ENCODE measurements around the gene ZNF280D. TPM values are rescaled to one million over a fixed set of nuclear protein-coding genes. Genes with fewer than 3 reads are reported as not detected.

The ZNF280D gene
- total RNA-seq, 1 experiment from 2014 or later, result 28.7 TPM

GRCh38 chr15:56667517-56667916, 65.8 kb downstream of the ZNF280D start:
- no peak overlapping the region for H3K4me3 Mint-ChIP-seq (ENCODE audit: unreplicated experiment)
- no TSS peak for BruUV-seq (replicated peaks)

GRCh38 chr15:56660943-56661342, 72.4 kb downstream of the ZNF280D start:
- no peak for DNase-seq
- Mint-ChIP-seq H3K27ac (ENCODE audit: unreplicated experiment) (no peak overlapping the region), H3K4me3 (ENCODE audit: unreplicated experiment) (no peak overlapping the region), H3K27me3 (ENCODE audit: insufficient read depth, unreplicated experiment) (no peaks in the 10 kb centered on the region), H3K36me3 (ENCODE audit: insufficient read depth, unreplicated experiment) (peaks cover 13% of the 10 kb centered on the region), H3K4me1 (ENCODE audit: low read depth, unreplicated experiment) (no peaks in the 10 kb centered on the region), H3K9me3 (ENCODE audit: unreplicated experiment) (no peaks in the 10 kb centered on the region)
- Histone ChIP-seq H3K36me3 (ENCODE audit: control insufficient read depth, insufficient read depth, low read length) (no peaks in the 10 kb centered on the region; the same call in 1 of the 2 replicates), H3K4me1 (no peaks in the 10 kb centered on the region), H3K27me3 (replicated peaks; ENCODE audit: control insufficient read depth, insufficient read depth, low read length) (no peaks in the 10 kb centered on the region), H3K4me3 (ENCODE audit: low read depth, low read length) (no peak overlapping the region), H3K9me3 (no peaks in the 10 kb centered on the region)
- ChIA-PET POLR2A (no interaction called here), CTCF (no interaction called here)
- no TSS peak for BruUV-seq (replicated peaks)
- TF ChIP-seq CTCF (IDR thresholded peaks at IDR 0.05; ENCODE audit: insufficient read depth in 1 of 2, low read depth in 1 of 2, low read length in 1 of 2, severe bottlenecking in 1 of 2, unreplicated experiment in 1 of 2), result no peak
- intact Hi-C loops (cut with micrococcal nuclease; ENCODE audit: unreplicated experiment), result no loop called here

More at GRCh38 chr15:56667517-56667916, 65.8 kb downstream of the ZNF280D start:
- H3K4me1 Mint-ChIP-seq (ENCODE audit: low read depth, unreplicated experiment), result no peaks in the 10 kb centered on the region
- Histone ChIP-seq H3K36me3 (ENCODE audit: control insufficient read depth, insufficient read depth, low read length) (no peaks in the 10 kb centered on the region; the same call in 1 of the 2 replicates), H3K4me3 (ENCODE audit: low read depth, low read length) (no peak overlapping the region), H3K4me1 (no peaks in the 10 kb centered on the region), H3K9me3 (no peaks in the 10 kb centered on the region), H3K27me3 (replicated peaks; ENCODE audit: control insufficient read depth, insufficient read depth, low read length) (no peaks in the 10 kb centered on the region)
- DNase-seq, result no peak
- no peaks in the 10 kb centered on the region for H3K27me3 Mint-ChIP-seq (ENCODE audit: insufficient read depth, unreplicated experiment)
- ChIA-PET POLR2A (no interaction called here), CTCF (no interaction called here)
- intact Hi-C loops (cut with micrococcal nuclease; ENCODE audit: unreplicated experiment), result no loop called here
- no peak overlapping the region for H3K27ac Mint-ChIP-seq (ENCODE audit: unreplicated experiment)
- H3K9me3 Mint-ChIP-seq (ENCODE audit: unreplicated experiment), result no peaks in the 10 kb centered on the region
- no peak for TF ChIP-seq CTCF (IDR thresholded peaks at IDR 0.05; ENCODE audit: insufficient read depth in 1 of 2, low read depth in 1 of 2, low read length in 1 of 2, severe bottlenecking in 1 of 2, unreplicated experiment in 1 of 2)
- H3K36me3 Mint-ChIP-seq (ENCODE audit: insufficient read depth, unreplicated experiment), result peaks cover 12% of the 10 kb centered on the region

GRCh38 chr15:56659197-56659596, 74.1 kb downstream of the ZNF280D start:
- POLR2A ChIA-PET, result no interaction called here
- intact Hi-C loops (cut with micrococcal nuclease; ENCODE audit: unreplicated experiment), result no loop called here

More at GRCh38 chr15:56659197-56659596, 74.1 kb downstream of the ZNF280D start:
- H3K4me3 ChIP-seq (ENCODE audit: low read depth, low read length), result no peak overlapping the region
- Mint-ChIP-seq H3K27ac (ENCODE audit: unreplicated experiment) (no peak overlapping the region), H3K9me3 (ENCODE audit: unreplicated experiment) (no peaks in the 10 kb centered on the region), H3K27me3 (ENCODE audit: insufficient read depth, unreplicated experiment) (no peaks in the 10 kb centered on the region), H3K4me1 (ENCODE audit: low read depth, unreplicated experiment) (no peaks in the 10 kb centered on the region), H3K36me3 (ENCODE audit: insufficient read depth, unreplicated experiment) (peaks cover 8% of the 10 kb centered on the region), H3K4me3 (ENCODE audit: unreplicated experiment) (no peak overlapping the region)
- no peaks in the 10 kb centered on the region for H3K27me3 ChIP-seq (replicated peaks; ENCODE audit: control insufficient read depth, insufficient read depth, low read length)
- no peaks in the 10 kb centered on the region; the same call in 1 of the 2 replicates for H3K36me3 ChIP-seq (ENCODE audit: control insufficient read depth, insufficient read depth, low read length)
- BruUV-seq (replicated peaks), result no TSS peak
- no peaks in the 10 kb centered on the region for H3K4me1 ChIP-seq
- no peak for DNase-seq
- no peaks in the 10 kb centered on the region for H3K9me3 ChIP-seq
- CTCF ChIA-PET, result no interaction called here
- no peak for TF ChIP-seq CTCF (IDR thresholded peaks at IDR 0.05; ENCODE audit: insufficient read depth in 1 of 2, low read depth in 1 of 2, low read length in 1 of 2, severe bottlenecking in 1 of 2, unreplicated experiment in 1 of 2)

Measured in Caco-2 (cell line).